Right lobe of liver (tissue), 4 donors: ENCODE measurements around the gene LRRC32.

Experiments
- POLR2A ChIP-seq: fragments of 450-650 bp; IDR thresholded peaks from one replicate; pipeline ENCODE4 v1.6.1; 2017; ENCODE audit warnings: antibody characterized with exemption, mild to moderate bottlenecking
- TF ChIP-seq, protein P1 (sequence below), 4 donors: fragments of 200-600 bp in 3 of 4; fragments of 450-650 bp in 1 of 4; IDR thresholded peaks; one replicate each; pipeline versions ENCODE4 v1.5.1 to v1.8.0; 2016 to 2022; ENCODE audit warnings: antibody characterized with exemption in 4 of 4, mild to moderate bottlenecking in 2 of 4
- donor health status: DM: no; HTN: no; CAD: no.
- donor health status: DM: no; HTN: no; CAD: no.
- donor health status: DM: no; HTN: yes; CAD: no.

DNA sequence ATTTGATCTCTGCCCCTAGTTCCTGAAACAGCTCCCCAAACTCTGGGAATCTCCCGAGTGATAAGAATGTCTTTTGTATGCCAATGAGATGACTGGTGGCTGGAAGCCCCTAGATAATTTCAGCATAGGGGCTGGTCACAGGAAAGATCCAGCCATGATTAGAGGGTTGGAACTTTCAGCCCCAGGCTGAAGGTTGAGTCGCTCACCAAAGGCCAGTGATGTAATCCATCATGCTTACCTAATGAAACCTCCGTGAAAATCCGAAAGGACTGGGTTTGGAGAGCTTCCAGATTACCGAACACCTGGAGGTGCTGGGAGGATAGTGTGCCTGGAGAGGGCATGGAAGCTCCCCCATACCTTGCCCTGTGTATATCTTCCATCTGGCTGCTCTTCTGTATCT lies 26.0 kb downstream of the LRRC32 start:
- TF ChIP-seq, protein P1, sequence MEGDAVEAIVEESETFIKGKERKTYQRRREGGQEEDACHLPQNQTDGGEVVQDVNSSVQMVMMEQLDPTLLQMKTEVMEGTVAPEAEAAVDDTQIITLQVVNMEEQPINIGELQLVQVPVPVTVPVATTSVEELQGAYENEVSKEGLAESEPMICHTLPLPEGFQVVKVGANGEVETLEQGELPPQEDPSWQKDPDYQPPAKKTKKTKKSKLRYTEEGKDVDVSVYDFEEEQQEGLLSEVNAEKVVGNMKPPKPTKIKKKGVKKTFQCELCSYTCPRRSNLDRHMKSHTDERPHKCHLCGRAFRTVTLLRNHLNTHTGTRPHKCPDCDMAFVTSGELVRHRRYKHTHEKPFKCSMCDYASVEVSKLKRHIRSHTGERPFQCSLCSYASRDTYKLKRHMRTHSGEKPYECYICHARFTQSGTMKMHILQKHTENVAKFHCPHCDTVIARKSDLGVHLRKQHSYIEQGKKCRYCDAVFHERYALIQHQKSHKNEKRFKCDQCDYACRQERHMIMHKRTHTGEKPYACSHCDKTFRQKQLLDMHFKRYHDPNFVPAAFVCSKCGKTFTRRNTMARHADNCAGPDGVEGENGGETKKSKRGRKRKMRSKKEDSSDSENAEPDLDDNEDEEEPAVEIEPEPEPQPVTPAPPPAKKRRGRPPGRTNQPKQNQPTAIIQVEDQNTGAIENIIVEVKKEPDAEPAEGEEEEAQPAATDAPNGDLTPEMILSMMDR (IDR thresholded peaks at IDR 0.05) = no peak
- TF ChIP-seq POLR2A = no peak
